Trophoblast cell (in vitro differentiated cells and primary cell): Measurements from ENCODE around the gene SVEP1.

Source experiments
- DNase-seq, 2 donors: peaks; one replicate each; pipeline ENCODE4 v3.0.0-alpha.2; 2016
- H2AFZ ChIP-seq: 2 replicates; pipeline ENCODE4 v1.6.1; 2013; ENCODE audit warnings: low read length, moderate library complexity, mild to moderate bottlenecking; ENCODE audit not compliant: insufficient read depth, poor library complexity
- H2AK5ac ChIP-seq: 2 replicates; pipeline ENCODE4 v1.6.1; 2013; ENCODE audit warnings: mild to moderate bottlenecking, low read length
- H2BK120ac ChIP-seq: 2 replicates; pipeline ENCODE4 v1.6.1; 2013; ENCODE audit warnings: low read length, mild to moderate bottlenecking, moderate library complexity; ENCODE audit not compliant: insufficient read depth, poor library complexity
- H2BK12ac ChIP-seq: 2 replicates; pipeline ENCODE4 v1.6.1; 2013; ENCODE audit warnings: mild to moderate bottlenecking, low read length, moderate library complexity
- H2BK5ac ChIP-seq: 2 replicates; pipeline ENCODE4 v1.6.1; 2013; ENCODE audit warnings: low read length, low read depth, moderate library complexity, mild to moderate bottlenecking; ENCODE audit not compliant: poor library complexity
- H3K14ac ChIP-seq: 2 replicates; pipeline ENCODE4 v1.6.1; 2013; ENCODE audit warnings: mild to moderate bottlenecking, low read length
- H3K18ac ChIP-seq: 2 replicates; pipeline ENCODE4 v1.6.1; 2013; ENCODE audit warnings: mild to moderate bottlenecking, low read length
- H3K23ac ChIP-seq: 2 replicates; pipeline ENCODE4 v1.6.1; 2013; ENCODE audit warnings: low read length
- H3K27ac ChIP-seq: 2 replicates; pipeline ENCODE4 v1.5.1; 2013; ENCODE audit warnings: low read depth, mild to moderate bottlenecking, inconsistent platforms, low read length, moderate library complexity
- H3K27me3 ChIP-seq: 2 replicates; pipeline ENCODE4 v1.6.1; 2013; ENCODE audit warnings: inconsistent platforms, mild to moderate bottlenecking, low read length, moderate library complexity; ENCODE audit not compliant: insufficient read depth
- H3K36me3 ChIP-seq, 2 experiments: 1 replicate in 1 of 2; 2 replicates in 1 of 2; pipeline ENCODE4 v1.6.1; 2013; ENCODE audit warnings: low read length in 2 of 2, mild to moderate bottlenecking in 2 of 2, moderate library complexity in 1 of 2; ENCODE audit not compliant: insufficient read depth in 2 of 2, control insufficient read depth in 1 of 2
- H3K4ac ChIP-seq: 2 replicates; pipeline ENCODE4 v1.6.1; 2013; ENCODE audit warnings: low read depth, mild to moderate bottlenecking, low read length, moderate library complexity
- H3K4me1 ChIP-seq, 2 experiments: 1 replicate in 1 of 2; 2 replicates in 1 of 2; pipeline ENCODE4 v1.6.1; 2013; ENCODE audit warnings: low read length in 2 of 2, mild to moderate bottlenecking in 2 of 2, moderate library complexity in 1 of 2; ENCODE audit not compliant: insufficient read depth in 2 of 2, control insufficient read depth in 1 of 2
- H3K4me2 ChIP-seq: 2 replicates; pipeline ENCODE4 v1.6.1; 2013; ENCODE audit warnings: inconsistent platforms, mild to moderate bottlenecking, low read length, moderate library complexity
- H3K4me3 ChIP-seq: 2 replicates; pipeline ENCODE4 v1.5.1; 2013; ENCODE audit warnings: mild to moderate bottlenecking, low read depth, low read length, inconsistent platforms
- H3K79me1 ChIP-seq: one replicate; pipeline ENCODE4 v1.6.1; 2013; ENCODE audit warnings: low read length
- H3K79me2 ChIP-seq: 2 replicates; pipeline ENCODE4 v1.6.1; 2013; ENCODE audit warnings: low read length, mild to moderate bottlenecking; ENCODE audit not compliant: control insufficient read depth, insufficient read depth, poor library complexity
- H3K9ac ChIP-seq: 2 replicates; pipeline ENCODE4 v1.6.1; 2013; ENCODE audit warnings: mild to moderate bottlenecking, low read length
- H3K9me3 ChIP-seq: 2 replicates; pipeline ENCODE4 v1.6.1; 2013; ENCODE audit warnings: low read depth, mild to moderate bottlenecking, control low read depth, inconsistent platforms, low read length; ENCODE audit not compliant: insufficient read depth
- H4K12ac ChIP-seq: 2 replicates; pipeline ENCODE4 v1.6.1; 2013; ENCODE audit warnings: low read depth, mild to moderate bottlenecking, low read length, moderate library complexity
- H4K8ac ChIP-seq: 2 replicates; pipeline ENCODE4 v1.6.1; 2013; ENCODE audit warnings: low read depth, mild to moderate bottlenecking, low read length, moderate library complexity
- H4K91ac ChIP-seq: one replicate; pipeline ENCODE4 v1.6.1; 2013; ENCODE audit warnings: low read depth, mild to moderate bottlenecking, low read length, moderate library complexity
- WGBS: extraction: QIAGEN DNeasy Blood & Tissue Kit; methylation state at CpG from one replicate; pipeline ENCODE4 v1.1.7; 2013; ENCODE audit warnings: missing lambda C conversion rate; ENCODE audit not compliant: insufficient read length, insufficient coverage; ENCODE audit errors: extremely low coverage; 5-methylcytosine and 5-hydroxymethylcytosine counted together

Gene SVEP1

GRCh38 chr9:110383491-110383890, 196.1 kb downstream of the SVEP1 start:
- Histone ChIP-seq H3K18ac (no peak overlapping the region), H4K12ac (no peak overlapping the region), H3K4me2 (no peak overlapping the region), H3K23ac (no peak overlapping the region), H3K4ac (no peak overlapping the region), H3K9me3 (no peaks in the 10 kb centered on the region), H3K14ac (no peak overlapping the region), H2BK5ac (no peak overlapping the region), H2BK12ac (no peak overlapping the region), H3K36me3 (peaks cover 0 to 8% of the 10 kb centered on the region in 2 experiments), H3K79me2 (no peaks in the 10 kb centered on the region), H3K4me3 (no peak overlapping the region), H2AFZ (no peak overlapping the region), H3K79me1 (no peaks in the 10 kb centered on the region), H4K91ac (no peak overlapping the region), H3K27ac (no peak overlapping the region), H2BK120ac (no peak overlapping the region), H4K8ac (no peak overlapping the region), H3K4me1 (peaks cover 5 to 7% of the 10 kb centered on the region in 2 experiments), H3K27me3 (no peaks in the 10 kb centered on the region), H3K9ac (no peak overlapping the region), H2AK5ac (no peak overlapping the region)
- no CpG with 5 or more reads among the region's 6 CpGs for WGBS
- DNase-seq = peak; percentile 54 to 57

DNA sequence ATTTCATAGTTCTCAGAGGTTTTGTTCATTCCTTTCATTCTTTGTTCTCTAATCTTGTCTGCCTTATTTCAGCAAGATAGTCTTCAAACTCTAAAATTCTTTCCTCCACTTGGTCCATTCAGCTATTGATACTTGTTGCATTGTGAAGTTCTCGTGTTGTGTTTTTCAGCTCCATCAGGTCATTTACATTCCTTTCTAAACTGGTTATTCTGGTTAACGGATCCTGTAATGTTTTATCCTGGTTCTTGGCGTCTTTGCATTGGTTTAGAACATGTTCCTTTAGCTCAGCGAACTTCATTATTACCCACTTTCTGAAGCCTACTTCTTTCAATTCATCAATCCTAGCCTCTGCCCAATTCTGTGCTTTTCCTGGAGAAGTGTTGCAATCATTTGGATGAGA, 196.8 kb downstream of the SVEP1 start:
- no peaks in the 10 kb centered on the region for H3K9me3 ChIP-seq
- no CpG with 5 or more reads among the region's 4 CpGs for WGBS
- DNase-seq = peak in 1 of 2 donors; percentile 63
- no peak overlapping the region for H3K9ac ChIP-seq
- no peak overlapping the region for H2BK120ac ChIP-seq
- H3K79me1 ChIP-seq = no peaks in the 10 kb centered on the region
- H4K8ac ChIP-seq = no peak overlapping the region
- H3K4me2 ChIP-seq = no peak overlapping the region
- no peak overlapping the region for H2BK5ac ChIP-seq
- no peak overlapping the region for H3K18ac ChIP-seq
- H3K27ac ChIP-seq = no peak overlapping the region
- H4K91ac ChIP-seq = no peak overlapping the region
- H3K79me2 ChIP-seq = no peaks in the 10 kb centered on the region
- H3K4me3 ChIP-seq = no peak overlapping the region
- no peak overlapping the region for H2BK12ac ChIP-seq
- H3K14ac ChIP-seq = no peak overlapping the region
- H3K27me3 ChIP-seq = no peaks in the 10 kb centered on the region
- peaks cover 0 to 8% of the 10 kb centered on the region in 2 experiments for H3K36me3 ChIP-seq
- H4K12ac ChIP-seq = no peak overlapping the region
- H3K4me1 ChIP-seq = peaks cover 5 to 7% of the 10 kb centered on the region in 2 experiments
- no peak overlapping the region for H3K23ac ChIP-seq
- H2AK5ac ChIP-seq = no peak overlapping the region
- H3K4ac ChIP-seq = no peak overlapping the region
- no peak overlapping the region for H2AFZ ChIP-seq

DNA sequence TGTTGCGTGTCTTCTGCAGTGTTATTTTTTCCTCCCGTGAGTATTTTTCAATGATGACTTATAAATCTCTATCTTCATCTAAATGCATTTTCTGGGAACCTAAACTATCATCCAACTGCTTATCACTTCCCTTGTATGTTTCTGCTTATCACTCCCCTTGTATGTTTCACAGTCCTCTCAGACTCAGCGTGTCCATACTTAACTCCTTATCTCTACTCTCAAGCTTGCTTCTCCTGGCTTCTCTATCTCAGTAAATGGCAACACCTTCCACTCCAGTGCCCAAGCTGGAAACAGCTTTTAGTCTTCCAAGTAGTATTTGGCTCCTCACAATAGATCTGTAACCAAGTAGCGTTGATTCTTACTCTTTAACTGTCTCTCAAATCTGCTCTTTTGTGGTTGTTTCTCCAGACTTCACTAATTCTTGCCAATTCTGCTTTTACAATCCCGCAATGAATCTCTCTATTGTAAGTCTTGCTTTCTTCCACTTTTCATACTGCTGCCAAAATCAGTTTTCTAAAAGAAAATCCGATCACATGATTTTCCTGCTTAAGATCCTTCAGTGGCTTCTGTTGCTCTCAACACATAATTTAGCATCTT, 208.0 kb downstream of the SVEP1 start:
- no peak overlapping the region for H2BK12ac ChIP-seq
- no peak for DNase-seq
- H3K4me1 ChIP-seq = no peaks in the 10 kb centered on the region
- no CpG with 5 or more reads among the region's 6 CpGs for WGBS
- no peak overlapping the region for H3K4me3 ChIP-seq
- H2AK5ac ChIP-seq = no peak overlapping the region
- H4K8ac ChIP-seq = no peak overlapping the region
- no peak overlapping the region for H2BK5ac ChIP-seq
- no peak overlapping the region for H2BK120ac ChIP-seq
- H3K23ac ChIP-seq = no peak overlapping the region
- H4K12ac ChIP-seq = no peak overlapping the region
- H3K18ac ChIP-seq = no peak overlapping the region
- H3K4ac ChIP-seq = no peak overlapping the region
- H3K14ac ChIP-seq = no peak overlapping the region
- no peaks in the 10 kb centered on the region for H3K79me2 ChIP-seq
- H3K9ac ChIP-seq = no peak overlapping the region
- H3K9me3 ChIP-seq = no peaks in the 10 kb centered on the region
- H3K36me3 ChIP-seq = peaks cover 0 to 3% of the 10 kb centered on the region in 2 experiments
- no peak overlapping the region for H4K91ac ChIP-seq
- H3K27me3 ChIP-seq = no peaks in the 10 kb centered on the region
- H3K27ac ChIP-seq = no peak overlapping the region
- H3K79me1 ChIP-seq = no peaks in the 10 kb centered on the region
- H2AFZ ChIP-seq = no peak overlapping the region
- no peak overlapping the region for H3K4me2 ChIP-seq

GRCh38 chr9:110370315-110370714, 209.2 kb downstream of the SVEP1 start:
- peaks cover 0 to 3% of the 10 kb centered on the region in 2 experiments for H3K36me3 ChIP-seq
- no peak overlapping the region for H2BK120ac ChIP-seq
- H3K79me1 ChIP-seq = no peaks in the 10 kb centered on the region
- no peak overlapping the region for H3K27ac ChIP-seq
- no peak overlapping the region for H3K18ac ChIP-seq
- no peak overlapping the region for H2BK12ac ChIP-seq
- no peak for DNase-seq
- no peak overlapping the region for H3K4me3 ChIP-seq
- H3K9ac ChIP-seq = no peak overlapping the region
- H3K4me2 ChIP-seq = no peak overlapping the region
- no peak overlapping the region for H4K91ac ChIP-seq
- no peak overlapping the region for H2AFZ ChIP-seq
- WGBS = no CpG with 5 or more reads among the region's 3 CpGs
- H4K12ac ChIP-seq = no peak overlapping the region
- H3K4ac ChIP-seq = no peak overlapping the region
- no peaks in the 10 kb centered on the region for H3K4me1 ChIP-seq
- no peaks in the 10 kb centered on the region for H3K79me2 ChIP-seq
- no peaks in the 10 kb centered on the region for H3K27me3 ChIP-seq
- H3K23ac ChIP-seq = no peak overlapping the region
- H4K8ac ChIP-seq = no peak overlapping the region
- H2BK5ac ChIP-seq = no peak overlapping the region
- no peaks in the 10 kb centered on the region for H3K9me3 ChIP-seq
- H2AK5ac ChIP-seq = no peak overlapping the region
- H3K14ac ChIP-seq = no peak overlapping the region
